Measurements from ENCODE around the gene ARL10. TPM values are rescaled to one million over a fixed set of nuclear protein-coding genes. Genes with fewer than 3 reads are reported as not detected.

Gene ARL10
- total RNA-seq, 4 donors from 2014 or later = 1.1 to 4.9 (median 2.6) TPM

GRCh38 chr5:176386491-176386890 lies 21.2 kb downstream of the ARL10 start:
- no peaks in the 10 kb centered on the region for H3K27me3 ChIP-seq
- 68% methylated on average over 1 of the region's 1 CpG; no CpG with 5 or more reads in 1 of the 2 donors for WGBS, 2 donors (ENCODE audit: low coverage in 1 of 2)
- TF ChIP-seq EP300 (IDR thresholded peaks at IDR 0.05; ENCODE audit: low read depth) = no peak
- no peak for TF ChIP-seq POLR2A (IDR thresholded peaks at IDR 0.05)
- TF ChIP-seq CTCF (IDR thresholded peaks at IDR 0.05) = no peak
- no peak for TF ChIP-seq POLR2AphosphoS5 (IDR thresholded peaks at IDR 0.05)
- H3K36me3 ChIP-seq = peaks cover 0 to 21% (median 8%) of the 10 kb centered on the region in 4 donors
- H3K27ac ChIP-seq = no peak overlapping the region
- intact Hi-C loops (cut with DNase I; ENCODE audit: low total_unique reads) (no loop called here), in situ Hi-C loops (cut with MboI; ENCODE audit: low pct_ligation_motif_present in 1 of 4, low pct_unique_long_range_greater_than_20kb in 1 of 4, low sequenced_read_pairs in 3 of 4) (no loop called here)
- H3K4me1 ChIP-seq = peaks cover 0 to 30% (median 18%) of the 10 kb centered on the region in 4 donors
- DNase-seq = no peak
- H3K9me3 ChIP-seq = no peaks in the 10 kb centered on the region
- H3K4me3 ChIP-seq = no peak overlapping the region

- DNase-seq = no peak
- TF ChIP-seq POLR2AphosphoS5 (IDR thresholded peaks at IDR 0.05) = no peak
- no peak for TF ChIP-seq CTCF (IDR thresholded peaks at IDR 0.05)
- TF ChIP-seq POLR2A (IDR thresholded peaks at IDR 0.05) = no peak
- no peak for TF ChIP-seq EP300 (IDR thresholded peaks at IDR 0.05; ENCODE audit: low read depth)
- intact Hi-C loops (cut with DNase I; ENCODE audit: low total_unique reads) (no loop called here), in situ Hi-C loops (cut with MboI; ENCODE audit: low pct_ligation_motif_present in 1 of 4, low pct_unique_long_range_greater_than_20kb in 1 of 4, low sequenced_read_pairs in 3 of 4) (no loop called here)
- Histone ChIP-seq H3K4me3 (peak overlapping the region; percentile 60 to 78 (median 72)), H3K9me3 (no peaks in the 10 kb centered on the region), H3K36me3 (peaks cover 0 to 21% (median 9%) of the 10 kb centered on the region in 4 donors), H3K27ac (peak overlapping the region in 3 of 4 donors; percentile 92 to 98 (median 97)), H3K27me3 (no peaks in the 10 kb centered on the region), H3K4me1 (peaks cover 0 to 30% (median 18%) of the 10 kb centered on the region in 4 donors)
- 36 to 100% methylated on average over 2 to 8 of the region's 8 CpGs for WGBS, 2 donors (ENCODE audit: low coverage in 1 of 2)
Observed at GRCh38 chr5:176387384-176387925, 22.2 kb downstream of the ARL10 start.

GRCh38 chr5:176388003-176388443 lies 22.7 kb downstream of the ARL10 start:
- WGBS, 2 donors (ENCODE audit: low coverage in 1 of 2) = 0 to 1% methylated on average over 4 to 20 of the region's 29 CpGs
- Histone ChIP-seq H3K27ac (peak overlapping the region; percentile 92 to 98 (median 96)), H3K36me3 (peaks cover 0 to 24% (median 10%) of the 10 kb centered on the region in 4 donors), H3K9me3 (no peaks in the 10 kb centered on the region), H3K4me1 (peaks cover 0 to 30% (median 18%) of the 10 kb centered on the region in 4 donors), H3K27me3 (no peaks in the 10 kb centered on the region), H3K4me3 (peak overlapping the region; percentile 60 to 78 (median 72))
- TF ChIP-seq CTCF (IDR thresholded peaks at IDR 0.05) (no peak), EP300 (IDR thresholded peaks at IDR 0.05; ENCODE audit: low read depth) (no peak), POLR2AphosphoS5 (IDR thresholded peaks at IDR 0.05) (no peak), POLR2A (IDR thresholded peaks at IDR 0.05) (no peak)
- no peak for DNase-seq
- intact Hi-C loops (cut with DNase I; ENCODE audit: low total_unique reads) (no loop called here), in situ Hi-C loops (cut with MboI; ENCODE audit: low pct_ligation_motif_present in 1 of 4, low pct_unique_long_range_greater_than_20kb in 1 of 4, low sequenced_read_pairs in 3 of 4) (no loop called here)

- Histone ChIP-seq H3K4me3 (peak within 1 kb of the TSS; percentile 60 to 78 (median 72)), H3K4me1 (peaks cover 0 to 30% (median 18%) of the 10 kb centered on the region in 4 donors), H3K27ac (peak within 1 kb of the TSS; percentile 92 to 98 (median 96)), H3K36me3 (peaks cover 0 to 23% (median 8%) of the 10 kb centered on the region in 4 donors), H3K9me3 (no peaks in the 10 kb centered on the region), H3K27me3 (no peaks in the 10 kb centered on the region)
- peak; percentile 100 for DNase-seq
- intact Hi-C loops (cut with DNase I; ENCODE audit: low total_unique reads) = no loop called here
- TF ChIP-seq EP300 (IDR thresholded peaks at IDR 0.05; ENCODE audit: low read depth) (no peak), POLR2AphosphoS5 (IDR thresholded peaks at IDR 0.05) (peak; percentile 56 to 79 (median 74)), POLR2A (IDR thresholded peaks at IDR 0.05) (no peak), CTCF (IDR thresholded peaks at IDR 0.05) (peak in 2 of 5 experiments; percentile 56 to 65)
- in situ Hi-C loops (cut with MboI; ENCODE audit: low pct_ligation_motif_present in 1 of 4, low pct_unique_long_range_greater_than_20kb in 1 of 4, low sequenced_read_pairs in 3 of 4) = no loop called here
- 0 to 1% methylated on average over 4 to 45 of the region's 47 CpGs for WGBS, 2 donors (ENCODE audit: low coverage in 1 of 2)
Observed at GRCh38 chr5:176388444-176389134, 23.3 kb downstream of the ARL10 start, which contains the start of the genes HIGD2A and NOP16. Gene HIGD2A, plus strand, starts transcription at chr5:176388751. Its CDS starts 69 bp downstream, at chr5:176388820. Gene NOP16, minus strand, starts transcription at chr5:176388598. Its CDS starts 59 bp downstream, at chr5:176388539.
